CD4-positive, alpha-beta T cell (primary cell): ENCODE measurements around the gene SEMA4D. TPM values are rescaled to one million over a fixed set of nuclear protein-coding genes. Genes with fewer than 3 reads are reported as not detected.

Experiments
- ATAC-seq: fragments of 200-7000 bp; cut with Tn5 transposase; one replicate; pipeline ENCODE4 v1.10.0; 2022; ENCODE audit warnings: mild to moderate bottlenecking; ENCODE audit not compliant: poor library complexity
- CTCF ChIA-PET: fragments of 350-600 bp; sonication (Branson Sonifier 250); formaldehyde crosslinking; loops from one replicate; lab custom pipeline; 2021; ENCODE audit warnings: antibody characterized with exemption, inconsistent platforms; lab: Charles Lee
- POLR2A ChIA-PET: fragments of 350-600 bp; sonication (Branson Sonifier 250); formaldehyde crosslinking; loops from one replicate; lab custom pipeline; 2021; ENCODE audit warnings: antibody characterized with exemption, inconsistent platforms; lab: Charles Lee
- DNase-seq, 14 experiments: peaks; one replicate each; pipeline ENCODE4 v3.0.0-alpha.2; 2013 to 2020; ENCODE audit warnings: mixed read lengths in 2 of 14
- H3K27ac ChIP-seq, 2 donors: one replicate each; pipeline versions ENCODE4 v1.5.1 to v1.7.0; 2013; ENCODE audit warnings: low read length in 2 of 2, low read depth in 1 of 2, mild to moderate bottlenecking in 1 of 2
- H3K27me3 ChIP-seq, 2 experiments: 1 replicate in 1 of 2; 2 replicates in 1 of 2; pipeline versions ENCODE4 v1.6.1 to v1.7.0; 2013; ENCODE audit warnings: low read length in 2 of 2, control low read depth in 1 of 2, mild to moderate bottlenecking in 1 of 2, moderate library complexity in 1 of 2; ENCODE audit not compliant: insufficient read depth in 2 of 2, control insufficient read depth in 1 of 2
- H3K36me3 ChIP-seq: one replicate; pipeline ENCODE4 v1.6.1; 2013; ENCODE audit warnings: low read length, control low read depth; ENCODE audit not compliant: insufficient read depth
- H3K4me1 ChIP-seq: one replicate; pipeline ENCODE4 v1.6.1; 2013; ENCODE audit warnings: low read length, control low read depth; ENCODE audit not compliant: insufficient read depth
- H3K4me3 ChIP-seq: one replicate; pipeline ENCODE4 v1.5.1; 2013; ENCODE audit warnings: mild to moderate bottlenecking, low read length, moderate library complexity
- H3K9me3 ChIP-seq, 2 experiments: 1 replicate in 1 of 2; 2 replicates in 1 of 2; pipeline versions ENCODE4 v1.6.1 to v1.7.0; 2013; ENCODE audit warnings: low read length in 2 of 2, mild to moderate bottlenecking in 2 of 2, control low read depth in 1 of 2, moderate library complexity in 1 of 2; ENCODE audit not compliant: control insufficient read depth in 1 of 2, insufficient read depth in 1 of 2
- H3K27ac Mint-ChIP-seq: one replicate; pipeline ENCODE4 v1.8.0; 2020; ENCODE audit warnings: mixed read lengths
- H3K27me3 Mint-ChIP-seq: one replicate; pipeline ENCODE4 v1.8.0; 2021; ENCODE audit warnings: mixed read lengths
- H3K36me3 Mint-ChIP-seq: one replicate; pipeline ENCODE4 v1.8.0; 2021; ENCODE audit warnings: low read depth, mixed read lengths
- H3K4me1 Mint-ChIP-seq: one replicate; pipeline ENCODE4 v1.8.0; 2021; ENCODE audit warnings: low read depth, mixed read lengths
- H3K4me3 Mint-ChIP-seq: one replicate; pipeline ENCODE4 v1.8.0; 2020; ENCODE audit warnings: mild to moderate bottlenecking, mixed read lengths
- H3K9me3 Mint-ChIP-seq: one replicate; pipeline ENCODE4 v1.8.0; 2020; ENCODE audit warnings: mixed read lengths
- CTCF ChIP-seq: fragments of 200-600 bp; IDR thresholded peaks from one replicate; pipeline ENCODE4 v1.8.0; 2022; ENCODE audit warnings: antibody characterized with exemption, mild to moderate bottlenecking
- intact Hi-C, 2 experiments: fragments of 100-400 bp; cut with DNase I in 1 of 2; cut with micrococcal nuclease in 1 of 2; formaldehyde crosslinking; loops; one replicate each; pipeline versions ENCODE4 v1.15.1 to v1.9.0; 2023 to 2025; cut with DNase I, micrococcal nuclease
- total RNA-seq, 174 experiments: library from RNA in 2 of 174; stranded (reverse) in 2 of 174; gene quantifications; one replicate each; pipeline ENCODE4 v1.2.3 and lab custom pipeline; 2021 to 2026

The SEMA4D gene
- total RNA-seq, 2 experiments from 2014 or later = 399 to 430 TPM

GRCh38 chr9:89505048-89505447 is 7.1 kb upstream of the SEMA4D start:
- Histone ChIP-seq H3K27me3 (no peaks in the 10 kb centered on the region), H3K4me3 (no peak overlapping the region), H3K4me1 (peaks cover 57% of the 10 kb centered on the region), H3K9me3 (no peaks in the 10 kb centered on the region), H3K36me3 (no peaks in the 10 kb centered on the region), H3K27ac (no peak overlapping the region)
- Mint-ChIP-seq H3K4me1 (peaks cover 85% of the 10 kb centered on the region), H3K36me3 (no peaks in the 10 kb centered on the region), H3K27ac (no peak overlapping the region), H3K4me3 (no peak overlapping the region), H3K27me3 (no peaks in the 10 kb centered on the region), H3K9me3 (no peaks in the 10 kb centered on the region)
- DNase-seq = no peak
- ChIA-PET POLR2A (interaction anchor here (0.5 kb wide), 1 partner anchor 16 kb away, joined by 3 read pairs; no protein-coding TSS in a partner anchor), CTCF (no interaction called here)
- no peak for TF ChIP-seq CTCF
- intact Hi-C loops = no loop called here
- ATAC-seq = no peak

- intact Hi-C loops = loop anchor here in 1 of 2 experiments (1.0 to 5.0 kb wide), 3 partner anchors 22 to 46 kb away; no protein-coding TSS in a partner anchor
- Mint-ChIP-seq H3K27ac (peak overlapping the region; percentile 90), H3K27me3 (no peaks in the 10 kb centered on the region), H3K4me3 (peak overlapping the region; percentile 55), H3K36me3 (peaks cover 6% of the 10 kb centered on the region), H3K9me3 (no peaks in the 10 kb centered on the region), H3K4me1 (peaks cover 82% of the 10 kb centered on the region)
- peaks cover 68% of the 10 kb centered on the region for H3K4me1 ChIP-seq
- CTCF ChIA-PET = interaction anchor here (1.5 to 3.3 kb wide), 4 partner anchors 10 to 73 kb away, joined by 5 to 19 read pairs (median 12); no protein-coding TSS in a partner anchor
- H3K9me3 ChIP-seq = no peaks in the 10 kb centered on the region
- H3K36me3 ChIP-seq = no peaks in the 10 kb centered on the region
- DNase-seq = peak in 1 of 14 experiments; percentile 47
- peak; percentile 10 for ATAC-seq
- no peak for TF ChIP-seq CTCF
- no peaks in the 10 kb centered on the region for H3K27me3 ChIP-seq
- H3K4me3 ChIP-seq = no peak overlapping the region
- peak overlapping the region; percentile 34 to 52 for H3K27ac ChIP-seq
- POLR2A ChIA-PET = interaction anchor here (0.7 to 4.4 kb wide), 16 partner anchors 12 to 47 kb away, joined by 3 to 39 read pairs (median 5); no protein-coding TSS in a partner anchor
Observed at GRCh38 chr9:89502671-89503070, 4.8 kb upstream of the SEMA4D start.

- DNase-seq = peak in 9 of 14 experiments; percentile 42 to 84 (median 69)
- Mint-ChIP-seq H3K27me3 (no peaks in the 10 kb centered on the region), H3K9me3 (no peaks in the 10 kb centered on the region), H3K36me3 (peaks cover 8% of the 10 kb centered on the region), H3K27ac (peak overlapping the region; percentile 90), H3K4me3 (peak overlapping the region; percentile 55), H3K4me1 (peaks cover 77% of the 10 kb centered on the region)
- Histone ChIP-seq H3K4me3 (no peak overlapping the region), H3K36me3 (no peaks in the 10 kb centered on the region), H3K27me3 (no peaks in the 10 kb centered on the region), H3K27ac (peak overlapping the region; percentile 34 to 52), H3K9me3 (no peaks in the 10 kb centered on the region), H3K4me1 (peaks cover 62% of the 10 kb centered on the region)
- TF ChIP-seq CTCF = no peak
- intact Hi-C loops = loop anchor here in 1 of 2 experiments (1.0 to 5.0 kb wide), 3 partner anchors 22 to 47 kb away; no protein-coding TSS in a partner anchor
- CTCF ChIA-PET = interaction anchor here (1.4 to 3.3 kb wide), 5 partner anchors 11 to 91 kb away, joined by 5 to 19 read pairs (median 6); no protein-coding TSS in a partner anchor
- ATAC-seq = peak; percentile 71
- POLR2A ChIA-PET = interaction anchor here (0.7 to 4.4 kb wide), 17 partner anchors 11 to 47 kb away, joined by 3 to 39 read pairs (median 4); no protein-coding TSS in a partner anchor
Observed at GRCh38 chr9:89502038-89502601, 4.2 kb upstream of the SEMA4D start.
